Measurements from ENCODE around the gene ERFE. TPM values are rescaled to one million over a fixed set of nuclear protein-coding genes. Genes with fewer than 3 reads are reported as not detected.

Gene ERFE
- total RNA-seq, 2 donors from 2014 or later = 7.7 TPM; not detected in 1

- DNase-seq (ENCODE audit: low spot score) = no peak
- H3K9me3 ChIP-seq = no peaks in the 10 kb centered on the region
- intact Hi-C loops (cut with DNase I) = no loop called here
- WGBS = 78% methylated on average over 5 of the region's 5 CpGs
- H3K36me3 ChIP-seq = no peaks in the 10 kb centered on the region
- H3K4me3 ChIP-seq = no peak overlapping the region
- no peak overlapping the region for H3K27ac ChIP-seq
- H3K4me1 ChIP-seq (replicated peaks) = no peaks in the 10 kb centered on the region
- TF ChIP-seq CTCF (IDR thresholded peaks at IDR 0.05) = no peak
- no peak for TF ChIP-seq POLR2A (IDR thresholded peaks at IDR 0.05)
- TF ChIP-seq POLR2AphosphoS5 (IDR thresholded peaks at IDR 0.05) = no peak
- no peaks in the 10 kb centered on the region for H3K27me3 ChIP-seq (replicated peaks; ENCODE audit: insufficient read depth)
Observed at GRCh38 chr2:238144262-238144661, 14.5 kb upstream of the ERFE start.

GRCh38 chr2:238145046-238145445 is 13.7 kb upstream of the ERFE start:
- DNase-seq (ENCODE audit: low spot score) = no peak
- intact Hi-C loops (cut with DNase I) = no loop called here
- H3K9me3 ChIP-seq = no peaks in the 10 kb centered on the region
- H3K4me1 ChIP-seq (replicated peaks) = no peaks in the 10 kb centered on the region
- 83% methylated on average over 10 of the region's 12 CpGs for WGBS
- H3K4me3 ChIP-seq = no peak overlapping the region
- TF ChIP-seq CTCF (IDR thresholded peaks at IDR 0.05) (no peak), POLR2AphosphoS5 (IDR thresholded peaks at IDR 0.05) (no peak), POLR2A (IDR thresholded peaks at IDR 0.05) (no peak)
- no peaks in the 10 kb centered on the region for H3K27me3 ChIP-seq (replicated peaks; ENCODE audit: insufficient read depth)
- no peak overlapping the region for H3K27ac ChIP-seq
- no peaks in the 10 kb centered on the region for H3K36me3 ChIP-seq

- Histone ChIP-seq H3K4me1 (replicated peaks) (no peaks in the 10 kb centered on the region), H3K36me3 (no peaks in the 10 kb centered on the region), H3K27me3 (replicated peaks; ENCODE audit: insufficient read depth) (no peaks in the 10 kb centered on the region), H3K9me3 (no peaks in the 10 kb centered on the region), H3K27ac (no peak overlapping the region), H3K4me3 (no peak overlapping the region)
- intact Hi-C loops (cut with DNase I) = no loop called here
- 82% methylated on average over 11 of the region's 12 CpGs for WGBS
- TF ChIP-seq POLR2A (IDR thresholded peaks at IDR 0.05) = no peak
- DNase-seq (ENCODE audit: low spot score) = no peak
Observed at GRCh38 chr2:238145851-238146250, 12.9 kb upstream of the ERFE start.

GRCh38 chr2:238146884-238147544 is 11.8 kb upstream of the ERFE start:
- no peaks in the 10 kb centered on the region for H3K36me3 ChIP-seq
- no peaks in the 10 kb centered on the region for H3K4me1 ChIP-seq (replicated peaks)
- 88% methylated on average over 13 of the region's 13 CpGs for WGBS

GRCh38 chr2:238148981-238149380 is 9.8 kb upstream of the ERFE start:
- TF ChIP-seq POLR2AphosphoS5 (IDR thresholded peaks at IDR 0.05) (no peak), CTCF (IDR thresholded peaks at IDR 0.05) (no peak), POLR2A (IDR thresholded peaks at IDR 0.05) (no peak)
- no peaks in the 10 kb centered on the region for H3K27me3 ChIP-seq (replicated peaks; ENCODE audit: insufficient read depth)
- no peak for DNase-seq (ENCODE audit: low spot score)
- H3K4me3 ChIP-seq = no peak overlapping the region
- H3K9me3 ChIP-seq = no peaks in the 10 kb centered on the region
- no peaks in the 10 kb centered on the region for H3K4me1 ChIP-seq (replicated peaks)
- WGBS = 91% methylated on average over 12 of the region's 15 CpGs
- no peak overlapping the region for H3K27ac ChIP-seq
- H3K36me3 ChIP-seq = no peaks in the 10 kb centered on the region
- intact Hi-C loops (cut with DNase I) = no loop called here

More at GRCh38 chr2:238146884-238147544, 11.8 kb upstream of the ERFE start:
- Histone ChIP-seq H3K27me3 (replicated peaks; ENCODE audit: insufficient read depth) (no peaks in the 10 kb centered on the region), H3K9me3 (no peaks in the 10 kb centered on the region), H3K4me3 (no peak overlapping the region), H3K27ac (no peak overlapping the region)
- intact Hi-C loops (cut with DNase I) = no loop called here
- no peak for DNase-seq (ENCODE audit: low spot score)
- no peak for TF ChIP-seq CTCF (IDR thresholded peaks at IDR 0.05)
- no peak for TF ChIP-seq POLR2AphosphoS5 (IDR thresholded peaks at IDR 0.05)
- TF ChIP-seq POLR2A (IDR thresholded peaks at IDR 0.05) = no peak
